Muscle layer of colon (tissue), 2 donors: ENCODE data around the gene POPDC3.
"Not testable (repeated sequence)": the region's sequence is repeated elsewhere in the genome, so short reads cannot be mapped to it uniquely, and the experiment has no call there.

Source experiments
- H3K27ac ChIP-seq: one replicate; pipeline ENCODE4 v1.7.0; 2013; ENCODE audit warnings: low read depth, mild to moderate bottlenecking, low read length, moderate library complexity
- H3K27me3 ChIP-seq, 2 donors: one replicate each; pipeline ENCODE4 v1.7.0; 2013; ENCODE audit warnings: low read length in 2 of 2, mild to moderate bottlenecking in 2 of 2; ENCODE audit not compliant: insufficient read depth in 2 of 2, control insufficient read depth in 1 of 2
- H3K36me3 ChIP-seq: one replicate; pipeline ENCODE4 v1.7.0; 2013; ENCODE audit warnings: mild to moderate bottlenecking, low read length; ENCODE audit not compliant: insufficient read depth
- H3K4me1 ChIP-seq: one replicate; pipeline ENCODE4 v1.7.0; 2013; ENCODE audit warnings: mild to moderate bottlenecking, low read length; ENCODE audit not compliant: insufficient read depth
- H3K4me3 ChIP-seq, 2 donors: one replicate each; pipeline ENCODE4 v1.7.0; 2013; ENCODE audit warnings: low read length in 2 of 2, low read depth in 1 of 2, mild to moderate bottlenecking in 1 of 2, moderate library complexity in 1 of 2
- H3K9ac ChIP-seq: one replicate; pipeline ENCODE4 v1.7.0; 2013; ENCODE audit warnings: low read length
- H3K9me3 ChIP-seq: one replicate; pipeline ENCODE4 v1.7.0; 2013; ENCODE audit warnings: mild to moderate bottlenecking, low read length
- donor health status: abdominal sarcoma.
- donor health status: Adenocarcinoma of cecum.

The POPDC3 gene

DNA sequence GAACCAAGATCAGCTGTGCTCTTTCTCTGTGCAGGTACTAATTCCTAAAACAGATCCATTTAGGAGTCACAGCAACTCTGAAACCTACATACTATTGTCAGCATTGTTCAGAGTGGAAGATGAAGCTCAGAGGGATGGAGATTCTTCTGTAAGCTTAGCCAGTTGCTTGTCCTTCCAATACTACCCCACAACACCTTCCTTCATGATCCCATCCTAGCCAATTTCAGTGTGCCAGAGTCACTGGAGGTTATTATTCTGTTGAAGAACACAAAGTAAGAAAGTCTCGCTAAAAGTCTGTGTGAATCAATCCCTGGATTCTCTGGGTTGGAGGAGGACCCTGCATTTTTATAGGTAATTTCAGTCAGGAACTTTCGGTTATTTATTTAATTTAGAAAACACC, 2.3 kb downstream of the POPDC3 start:
- no peak overlapping the region for H3K27ac ChIP-seq
- no peaks in the 10 kb centered on the region for H3K36me3 ChIP-seq
- no peaks in the 10 kb centered on the region for H3K9me3 ChIP-seq
- H3K4me3 ChIP-seq: no peak overlapping the region
- no peak overlapping the region for H3K9ac ChIP-seq
- H3K27me3 ChIP-seq: peaks cover 10 to 18% of the 10 kb centered on the region in 2 donors
- no peaks in the 10 kb centered on the region for H3K4me1 ChIP-seq

DNA sequence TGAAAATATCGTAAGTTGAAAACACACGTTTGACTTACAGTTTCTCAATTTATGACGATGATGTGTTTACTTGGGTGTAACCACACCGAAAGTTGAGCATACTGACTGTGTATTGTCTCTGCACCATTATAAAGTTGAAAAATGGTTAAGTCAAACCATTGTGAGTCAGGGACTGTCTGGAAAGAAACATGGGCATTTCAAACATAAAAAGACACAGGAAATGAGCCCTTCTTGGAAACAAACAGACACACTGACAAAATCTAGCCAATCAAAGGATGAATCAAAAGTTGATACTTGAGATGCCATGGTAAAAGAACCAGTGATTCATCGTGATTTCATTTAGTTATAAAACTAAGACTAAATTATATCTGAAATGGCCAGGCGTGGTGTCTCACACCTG, 5.3 kb downstream of the POPDC3 start:
- Histone ChIP-seq H3K4me1 (no peaks in the 10 kb centered on the region), H3K36me3 (no peaks in the 10 kb centered on the region), H3K27ac (no peak overlapping the region), H3K9ac (no peak overlapping the region), H3K4me3 (no peak overlapping the region), H3K27me3 (peaks cover 5 to 7% of the 10 kb centered on the region in 2 donors), H3K9me3 (no peaks in the 10 kb centered on the region)

- not testable (repeated sequence) for H3K4me1 ChIP-seq, H3K27me3 ChIP-seq, H3K36me3 ChIP-seq, H3K9ac ChIP-seq, H3K27ac ChIP-seq, H3K9me3 ChIP-seq, H3K4me3 ChIP-seq
Measured at GRCh38 chr6:105172515-105172914, 7.3 kb downstream of the POPDC3 start.

DNA sequence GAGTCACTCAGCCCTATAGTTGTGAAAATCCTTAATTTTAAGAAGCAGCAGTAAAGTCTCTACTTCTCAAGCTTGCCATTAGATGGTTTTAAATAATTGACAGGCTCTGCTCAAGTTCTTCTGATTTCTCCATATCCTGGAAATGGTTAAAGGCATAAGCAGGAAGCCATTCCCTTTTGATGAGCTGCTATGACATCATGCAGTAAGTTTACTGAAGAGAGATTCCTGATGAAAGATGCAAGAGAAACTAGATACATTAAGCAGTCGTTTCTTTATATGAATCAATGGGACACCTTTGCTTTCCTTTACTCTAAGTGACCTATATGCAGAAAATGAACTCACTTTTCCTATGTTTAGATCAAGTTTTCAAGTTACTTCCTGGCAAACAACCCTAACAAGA, 9.8 kb downstream of the POPDC3 start:
- Histone ChIP-seq H3K27me3 (no peaks in the 10 kb centered on the region), H3K27ac (no peak overlapping the region), H3K4me3 (no peak overlapping the region)

DNA sequence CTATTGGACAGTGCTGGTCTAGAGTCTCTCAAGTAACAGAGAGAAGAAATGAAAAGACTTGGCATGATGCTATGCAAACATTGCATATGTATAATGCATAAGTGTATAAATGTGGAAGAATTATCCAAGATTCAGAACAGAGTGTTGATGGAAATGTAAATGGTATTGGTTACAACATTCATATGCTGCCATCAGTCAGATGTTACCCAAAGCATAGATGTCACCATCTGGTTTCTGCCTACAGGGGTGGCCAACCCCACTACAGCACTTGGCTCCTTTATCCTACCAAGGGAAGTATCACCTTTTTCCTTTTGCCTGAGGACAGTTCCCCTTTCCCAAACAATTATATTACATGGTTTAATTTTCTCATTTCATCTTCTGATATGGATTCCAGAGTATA, 11.9 kb downstream of the POPDC3 start:
- Histone ChIP-seq H3K9me3 (no peaks in the 10 kb centered on the region), H3K9ac (no peak overlapping the region), H3K27me3 (no peaks in the 10 kb centered on the region), H3K27ac (no peak overlapping the region), H3K4me3 (no peak overlapping the region), H3K4me1 (no peaks in the 10 kb centered on the region), H3K36me3 (no peaks in the 10 kb centered on the region)

More for the DNA sequence above, 9.8 kb downstream of the POPDC3 start:
- Histone ChIP-seq H3K36me3 (no peaks in the 10 kb centered on the region), H3K9ac (no peak overlapping the region), H3K9me3 (no peaks in the 10 kb centered on the region), H3K4me1 (no peaks in the 10 kb centered on the region)

- H3K36me3 ChIP-seq: peaks cover 2% of the 10 kb centered on the region
- no peak overlapping the region for H3K27ac ChIP-seq
- H3K27me3 ChIP-seq: no peaks in the 10 kb centered on the region
- no peaks in the 10 kb centered on the region for H3K9me3 ChIP-seq
- no peaks in the 10 kb centered on the region for H3K4me1 ChIP-seq
- no peak overlapping the region for H3K9ac ChIP-seq
- no peak overlapping the region for H3K4me3 ChIP-seq
Measured at GRCh38 chr6:105164418-105164817, 15.4 kb downstream of the POPDC3 start.

- no peak overlapping the region for H3K27ac ChIP-seq
- no peaks in the 10 kb centered on the region for H3K4me1 ChIP-seq
- no peak overlapping the region for H3K9ac ChIP-seq
- H3K4me3 ChIP-seq: no peak overlapping the region
- H3K27me3 ChIP-seq: no peaks in the 10 kb centered on the region
- peaks cover 5% of the 10 kb centered on the region for H3K36me3 ChIP-seq
- no peaks in the 10 kb centered on the region for H3K9me3 ChIP-seq
Measured at GRCh38 chr6:105163183-105163582, 16.6 kb downstream of the POPDC3 start.

DNA sequence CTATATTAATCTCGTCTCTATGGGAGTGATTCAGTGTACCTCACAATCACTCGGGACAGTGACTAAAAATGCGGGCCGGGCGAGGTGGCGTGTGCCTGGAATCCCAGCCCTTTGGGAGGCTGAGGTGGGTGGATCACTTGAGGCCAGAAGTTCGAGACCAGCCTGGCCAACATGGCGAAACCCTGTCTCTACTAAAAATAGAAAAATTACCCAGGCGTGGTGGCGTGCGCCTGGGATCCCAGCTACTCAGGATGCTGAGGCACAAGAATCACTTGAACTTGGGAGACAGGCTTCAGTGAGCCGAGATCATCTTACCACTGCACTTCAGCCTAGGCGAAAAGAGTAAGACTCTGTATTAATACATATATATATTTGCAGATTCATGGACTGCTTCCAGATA, 17.4 kb downstream of the POPDC3 start:
- Histone ChIP-seq H3K27me3 (no peaks in the 10 kb centered on the region), H3K27ac (no peak overlapping the region)

DNA sequence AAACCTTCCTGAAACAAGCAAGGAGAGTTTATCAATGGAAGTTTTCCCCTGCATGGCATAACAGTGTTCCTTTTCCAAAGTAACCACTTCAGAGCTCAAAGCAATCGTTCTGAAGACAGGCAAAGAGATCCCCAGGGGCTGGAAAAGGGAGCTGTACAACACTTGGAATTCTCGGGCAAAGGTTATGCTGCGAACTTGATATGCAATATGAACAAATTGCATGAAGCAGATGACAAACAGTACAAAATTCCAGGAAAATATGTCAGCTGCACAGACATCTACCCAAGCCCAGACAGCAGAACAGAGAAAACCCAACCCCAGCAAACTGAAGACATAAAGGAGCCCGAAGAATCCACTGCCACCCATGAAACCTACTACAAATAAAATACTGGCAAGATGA, 18.4 kb downstream of the POPDC3 start:
- H3K4me1 ChIP-seq: no peaks in the 10 kb centered on the region
- H3K9ac ChIP-seq: no peak overlapping the region
- no peaks in the 10 kb centered on the region for H3K9me3 ChIP-seq
- no peaks in the 10 kb centered on the region for H3K27me3 ChIP-seq
- peaks cover 15% of the 10 kb centered on the region for H3K36me3 ChIP-seq
- H3K4me3 ChIP-seq: no peak overlapping the region
- no peak overlapping the region for H3K27ac ChIP-seq

More for the DNA sequence above, 17.4 kb downstream of the POPDC3 start:
- H3K9ac ChIP-seq: no peak overlapping the region
- H3K4me1 ChIP-seq: no peaks in the 10 kb centered on the region
- H3K4me3 ChIP-seq: no peak overlapping the region
- H3K36me3 ChIP-seq: peaks cover 7% of the 10 kb centered on the region
- H3K9me3 ChIP-seq: no peaks in the 10 kb centered on the region

- no peaks in the 10 kb centered on the region for H3K9me3 ChIP-seq
- H3K27ac ChIP-seq: no peak overlapping the region
- H3K9ac ChIP-seq: no peak overlapping the region
- H3K36me3 ChIP-seq: peaks cover 32% of the 10 kb centered on the region
- no peaks in the 10 kb centered on the region for H3K27me3 ChIP-seq
- H3K4me1 ChIP-seq: no peaks in the 10 kb centered on the region
- H3K4me3 ChIP-seq: no peak overlapping the region
Measured at GRCh38 chr6:105153676-105154075, 26.1 kb downstream of the POPDC3 start.

DNA sequence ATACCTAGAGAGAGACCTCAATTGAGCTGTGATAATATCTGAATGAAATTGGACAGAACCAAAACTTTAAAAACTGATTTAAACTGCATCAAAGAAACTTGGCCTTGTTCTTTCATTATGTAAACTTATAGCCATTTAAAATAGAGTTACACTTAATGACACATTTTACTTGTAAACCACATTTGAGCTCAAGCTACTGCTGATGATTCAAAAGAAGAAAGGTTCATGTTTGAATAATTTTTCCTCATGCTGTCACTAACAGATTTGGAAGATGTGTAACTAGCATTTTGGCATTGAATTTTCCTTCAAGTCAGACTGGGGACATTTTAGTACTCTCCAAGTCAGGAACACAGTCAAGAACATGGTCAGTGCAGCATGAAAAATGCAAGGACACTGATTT, 26.9 kb downstream of the POPDC3 start:
- no peak overlapping the region for H3K27ac ChIP-seq
- H3K9ac ChIP-seq: no peak overlapping the region
- no peaks in the 10 kb centered on the region for H3K9me3 ChIP-seq
- H3K27me3 ChIP-seq: no peaks in the 10 kb centered on the region
- no peaks in the 10 kb centered on the region for H3K4me1 ChIP-seq
- peaks cover 32% of the 10 kb centered on the region for H3K36me3 ChIP-seq
- no peak overlapping the region for H3K4me3 ChIP-seq

DNA sequence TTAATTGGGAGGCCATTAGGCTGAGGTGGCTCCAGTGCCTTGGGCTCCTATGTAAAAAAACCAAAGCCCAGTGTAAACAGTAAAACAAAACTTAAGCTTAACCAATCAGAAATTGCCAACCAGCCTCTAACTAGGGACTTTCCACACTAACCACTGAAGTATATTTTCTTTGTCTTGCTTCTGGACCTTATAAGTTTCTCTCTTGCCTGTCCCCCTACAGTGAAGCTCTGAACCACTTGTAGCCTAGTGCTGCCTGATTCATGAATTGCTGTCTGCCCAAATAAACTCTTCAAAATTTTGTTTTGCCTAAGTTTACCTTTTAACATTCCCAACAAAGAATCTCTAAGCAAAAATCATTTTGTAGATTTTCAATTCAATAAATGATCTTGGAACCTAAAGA, 28.2 kb downstream of the POPDC3 start:
- Histone ChIP-seq H3K36me3 (peaks cover 23% of the 10 kb centered on the region), H3K4me3 (no peak overlapping the region), H3K27me3 (no peaks in the 10 kb centered on the region), H3K27ac (no peak overlapping the region), H3K9me3 (no peaks in the 10 kb centered on the region), H3K9ac (no peak overlapping the region), H3K4me1 (no peaks in the 10 kb centered on the region)
